Fibroblast of upper back skin (primary cell): ENCODE measurements around the gene HNRNPA3.
"Not testable (repeated sequence)": the region's sequence is repeated elsewhere in the genome, so short reads cannot be mapped to it uniquely, and the experiment has no call there.

Experiments used
- DNase-seq: peaks from one replicate; pipeline ENCODE4 v3.0.0-alpha.2; 2013

The HNRNPA3 gene

DNA sequence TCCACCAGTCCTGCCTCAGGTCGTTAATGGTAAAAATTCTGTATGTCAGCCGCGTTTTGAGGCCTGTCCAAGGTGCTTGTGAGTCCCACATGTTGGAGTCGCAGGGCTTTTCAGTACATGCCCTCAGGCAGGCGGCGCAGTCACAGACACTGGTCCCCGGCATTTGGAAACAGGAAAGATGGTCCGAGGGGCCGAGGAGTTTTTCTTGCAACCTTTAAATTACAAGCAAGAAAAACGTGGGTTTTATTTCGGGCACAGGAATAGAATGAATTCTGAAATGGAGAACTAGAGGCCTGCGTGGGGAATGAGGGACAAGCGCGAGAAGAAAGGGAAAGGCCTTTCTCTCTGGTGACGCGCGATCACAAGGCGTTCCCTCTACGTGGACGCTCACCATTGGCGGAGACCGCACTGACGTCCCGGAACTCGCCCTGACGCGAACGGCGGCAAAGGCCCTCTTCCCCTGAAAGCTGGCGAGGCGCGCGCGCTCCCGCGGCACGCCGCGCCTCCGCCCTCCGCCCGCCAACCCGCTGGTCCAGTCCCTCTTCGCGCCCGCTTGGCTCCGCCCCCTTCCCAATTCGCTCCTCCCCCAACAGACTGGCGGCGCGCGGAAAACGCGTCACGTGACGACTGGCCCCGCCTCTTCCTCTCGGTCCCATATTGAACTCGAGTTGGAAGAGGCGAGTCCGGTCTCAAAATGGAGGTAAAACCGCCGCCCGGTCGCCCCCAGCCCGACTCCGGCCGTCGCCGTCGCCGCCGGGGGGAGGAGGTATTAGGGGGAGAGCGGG lies at the start of gene HNRNPA3:
Gene HNRNPA3, plus strand, starts transcription at position 689 of the 785 bp plus-strand sequence. Its CDS starts 6 bp downstream, at position 695.
- DNase-seq: peak; percentile 99

- DNase-seq: no peak
Observed at GRCh38 chr2:177164131-177164530, 48.5 kb upstream of the HNRNPA3 start.

DNA sequence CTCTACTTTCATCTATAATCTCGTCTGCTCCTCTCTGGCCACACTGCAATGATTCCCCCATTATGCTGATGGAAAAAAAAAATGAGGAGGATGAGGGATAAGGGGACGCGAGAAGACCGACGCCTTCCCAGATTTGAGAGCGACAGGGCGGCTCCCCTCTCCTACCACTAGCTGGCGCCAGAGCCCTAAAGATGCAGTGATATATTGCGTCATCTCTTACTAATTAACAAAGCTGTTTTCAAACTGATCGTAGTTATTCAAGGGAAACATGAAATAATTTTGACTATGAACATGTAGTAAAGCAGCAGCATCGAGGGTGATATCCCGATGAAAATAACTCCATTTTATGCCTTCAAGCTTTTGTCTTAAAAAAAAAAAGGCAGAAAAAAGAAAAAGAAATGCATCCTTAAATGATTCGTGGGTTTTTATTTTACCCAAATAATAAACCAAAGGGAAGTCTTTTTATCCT lies 48.0 kb upstream of the HNRNPA3 start:
- peak; percentile 82 for DNase-seq

DNA sequence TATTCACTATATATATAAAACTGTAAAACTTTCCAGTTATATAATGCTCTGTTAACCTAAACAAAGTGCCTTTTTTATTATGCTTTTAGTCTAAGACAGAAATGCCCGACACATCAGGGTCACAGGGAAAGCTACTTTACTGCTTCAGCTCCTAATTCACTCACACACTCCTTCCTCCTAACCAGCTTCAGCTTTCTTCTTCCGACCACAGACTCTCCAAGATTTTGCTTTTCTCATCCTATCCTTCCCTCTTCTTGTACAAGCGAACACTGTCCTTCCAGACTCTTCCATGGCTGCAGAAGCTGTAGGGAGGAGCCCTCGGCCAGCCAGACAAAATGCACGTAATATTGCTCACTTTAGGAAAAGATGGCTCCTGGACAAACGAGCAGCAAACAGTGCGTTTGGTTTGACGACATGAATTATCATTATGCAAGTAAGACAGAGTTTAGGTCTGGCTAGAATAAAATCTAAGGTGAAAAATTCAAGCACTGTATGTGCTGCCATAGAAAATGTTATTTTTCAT lies 47.5 kb upstream of the HNRNPA3 start:
- DNase-seq: peak; percentile 51

DNA sequence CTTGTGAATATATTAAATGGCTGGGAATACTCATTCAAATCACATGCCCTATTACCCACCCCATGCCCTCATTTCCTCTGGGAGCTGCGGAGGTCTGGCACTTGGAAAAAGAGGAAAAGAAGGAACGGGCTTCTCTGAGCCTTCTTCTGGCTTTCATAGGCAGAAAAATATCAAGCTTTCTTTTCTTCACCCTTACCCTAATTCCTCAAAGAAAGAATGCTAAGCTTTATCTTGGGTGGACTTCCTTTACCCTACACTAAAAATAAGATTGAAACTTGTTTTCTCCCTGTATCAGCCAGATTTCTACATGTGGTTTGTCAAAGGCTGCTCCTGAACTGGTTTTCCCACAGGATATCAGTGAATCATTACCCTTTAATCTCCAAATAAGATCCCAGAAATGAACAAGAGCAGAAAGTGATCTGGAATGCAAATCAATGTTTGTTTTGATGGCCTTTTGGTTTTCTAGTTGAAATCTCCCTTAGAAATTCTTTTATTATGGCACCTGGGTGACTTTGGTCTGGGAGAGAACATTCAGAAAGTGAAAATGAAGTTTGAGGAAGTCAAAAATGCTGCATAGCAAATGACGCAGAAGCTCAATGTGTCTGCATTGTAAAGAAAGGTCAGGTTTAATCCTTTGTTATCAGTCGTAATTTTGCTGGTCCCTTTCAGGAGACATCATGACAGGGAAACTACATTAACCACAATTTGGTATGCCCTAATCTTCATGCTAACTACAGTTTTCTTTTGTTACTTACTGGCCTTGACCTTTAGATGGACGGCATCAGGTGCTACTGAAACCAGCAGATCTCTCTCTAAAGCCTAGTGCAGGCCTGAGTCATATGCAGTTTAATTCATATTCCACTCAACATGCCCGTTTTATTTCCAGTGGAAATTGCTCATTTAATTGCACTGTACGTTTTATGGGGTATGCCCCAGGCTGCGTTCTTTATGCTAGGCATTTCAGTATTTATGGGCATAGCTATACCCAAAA lies 46.6 kb upstream of the HNRNPA3 start:
- DNase-seq: peak; percentile 23

GRCh38 chr2:177169810-177170514 lies 42.6 kb upstream of the HNRNPA3 start:
- DNase-seq: no peak

- no peak for DNase-seq
Observed at GRCh38 chr2:177171418-177171865, 41.2 kb upstream of the HNRNPA3 start.

DNA sequence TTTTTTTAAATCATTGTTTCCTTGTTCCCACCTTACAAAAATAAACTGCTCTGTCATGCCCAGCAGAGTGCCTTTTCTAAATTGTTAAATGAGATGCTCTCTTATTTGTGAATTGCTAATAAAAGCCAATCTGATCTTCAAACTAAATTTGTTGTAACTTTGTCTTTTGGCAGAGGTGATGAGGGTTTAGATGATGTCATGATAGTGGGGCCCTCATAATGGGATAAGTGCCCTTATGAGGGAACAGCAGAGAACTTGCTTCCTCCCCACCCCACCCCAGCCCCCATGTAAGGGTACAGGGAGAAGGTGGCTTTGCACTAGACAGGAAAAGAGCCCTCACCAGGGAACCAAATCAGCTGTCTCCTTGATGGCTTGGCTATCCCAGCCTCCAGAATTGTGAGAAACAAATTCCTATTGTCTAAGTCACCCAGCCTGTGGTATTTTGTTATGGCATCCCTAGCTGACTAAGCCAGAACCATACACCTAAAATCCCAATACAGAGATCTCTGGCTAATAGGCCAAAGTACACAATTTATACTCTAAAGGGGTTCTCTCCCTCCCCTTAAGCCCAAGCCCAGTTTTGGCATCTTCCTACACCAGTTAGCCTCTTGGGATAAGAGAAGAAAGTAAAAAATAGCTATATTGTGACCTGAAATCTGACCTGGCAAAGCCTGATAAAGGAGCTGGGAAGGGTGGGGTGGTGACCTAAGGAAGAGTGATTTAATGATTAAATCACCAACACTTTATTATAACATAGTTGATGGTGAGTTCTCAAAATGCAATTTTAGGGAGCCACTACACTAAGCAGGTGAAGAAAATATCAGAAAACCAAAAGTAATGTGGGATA lies 40.3 kb upstream of the HNRNPA3 start:
- peak; percentile 89 for DNase-seq

DNA sequence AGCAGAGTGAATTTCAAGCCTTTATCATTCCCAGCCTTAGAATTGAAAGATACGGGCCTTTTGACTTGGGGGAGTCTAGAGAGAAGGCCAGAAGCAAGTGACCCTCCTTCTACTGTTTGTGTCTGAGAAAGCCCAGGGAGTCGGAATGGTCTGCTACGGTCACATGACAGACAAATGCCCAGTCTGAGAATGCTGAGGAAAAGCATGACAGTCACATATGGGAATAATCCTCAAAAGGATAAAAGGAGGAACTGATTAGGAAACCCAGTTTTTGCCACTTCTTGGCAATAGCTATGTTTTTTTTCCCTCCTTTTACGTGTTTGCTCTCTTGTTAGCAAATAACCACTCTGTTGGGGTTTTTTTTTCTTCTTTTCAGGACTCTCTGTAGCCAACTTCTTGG lies 38.1 kb upstream of the HNRNPA3 start:
- DNase-seq: no peak

DNA sequence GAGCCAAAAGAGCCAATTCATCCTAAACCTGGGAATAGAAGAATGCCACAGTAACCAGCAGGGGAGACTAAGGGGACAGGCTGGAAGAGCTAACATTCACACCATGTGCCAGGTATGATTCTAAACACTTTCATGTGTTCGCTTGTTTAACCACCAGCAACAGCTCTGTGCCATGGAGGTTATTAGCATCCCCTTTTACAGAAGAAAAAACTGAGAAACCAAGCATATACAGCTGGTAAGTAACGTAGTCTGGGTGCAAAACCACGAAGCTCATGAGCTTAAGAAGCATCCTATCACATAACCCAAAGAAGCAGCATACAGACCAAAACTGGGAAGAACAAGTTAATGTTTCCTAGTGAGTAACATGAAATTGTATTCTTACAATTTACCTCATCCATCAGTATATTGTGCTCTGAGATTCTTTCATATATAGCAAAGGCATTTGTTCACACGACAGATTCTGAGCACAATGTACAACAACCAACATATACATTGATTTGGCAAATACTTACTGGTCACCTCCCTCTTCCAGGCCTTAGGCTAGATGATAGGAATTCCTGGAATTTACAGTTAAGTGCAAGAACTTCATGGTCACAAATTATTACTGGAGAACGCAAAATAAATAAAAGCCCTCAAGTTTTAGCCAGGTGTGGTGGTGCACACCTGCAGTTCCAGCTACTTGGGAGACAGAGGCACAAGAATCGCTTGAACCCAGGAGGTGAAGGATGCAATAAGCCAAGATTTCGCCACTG lies 36.5 kb upstream of the HNRNPA3 start:
- no peak for DNase-seq

DNA sequence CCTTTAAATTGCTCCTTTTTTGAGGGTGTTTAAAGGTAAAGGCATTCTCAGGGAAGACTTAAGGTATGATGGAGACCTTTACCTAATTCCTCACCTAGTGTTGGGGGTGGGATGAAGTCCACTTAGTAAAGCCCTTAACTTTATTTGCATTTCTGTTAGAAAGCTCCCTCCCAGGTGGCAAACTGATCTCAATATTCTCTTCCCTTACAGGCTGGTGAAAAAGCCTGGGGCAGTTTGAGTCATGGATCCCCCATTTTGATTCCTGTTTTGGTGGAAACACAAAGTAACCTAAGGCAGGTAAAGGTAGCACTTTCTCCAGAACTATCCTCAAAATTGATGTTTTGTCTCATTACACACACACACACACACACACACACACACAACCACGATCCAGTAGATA lies 33.8 kb upstream of the HNRNPA3 start:
- DNase-seq: no peak

- DNase-seq: no peak
Observed at GRCh38 chr2:177179227-177179626, 33.4 kb upstream of the HNRNPA3 start.

DNA sequence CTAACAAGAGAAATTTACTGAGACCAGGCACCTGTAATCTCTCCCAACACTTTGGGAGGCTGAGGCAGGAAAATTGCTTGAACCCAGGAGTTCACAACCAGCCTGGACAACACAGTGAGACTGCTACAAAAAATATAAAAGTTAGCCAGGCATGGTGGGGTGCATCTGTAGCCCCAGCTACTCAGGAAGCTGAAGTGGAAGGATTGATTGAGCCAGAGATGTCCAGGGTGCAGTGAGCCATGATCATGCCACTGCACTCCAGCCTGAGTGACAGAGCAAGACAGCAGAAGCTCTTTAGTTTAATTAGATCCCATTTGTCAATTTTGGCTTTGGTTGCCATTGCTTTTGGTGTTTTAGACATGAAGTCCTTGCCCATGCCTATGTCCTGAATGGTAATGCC lies 32.9 kb upstream of the HNRNPA3 start:
- not testable (repeated sequence) for DNase-seq

DNA sequence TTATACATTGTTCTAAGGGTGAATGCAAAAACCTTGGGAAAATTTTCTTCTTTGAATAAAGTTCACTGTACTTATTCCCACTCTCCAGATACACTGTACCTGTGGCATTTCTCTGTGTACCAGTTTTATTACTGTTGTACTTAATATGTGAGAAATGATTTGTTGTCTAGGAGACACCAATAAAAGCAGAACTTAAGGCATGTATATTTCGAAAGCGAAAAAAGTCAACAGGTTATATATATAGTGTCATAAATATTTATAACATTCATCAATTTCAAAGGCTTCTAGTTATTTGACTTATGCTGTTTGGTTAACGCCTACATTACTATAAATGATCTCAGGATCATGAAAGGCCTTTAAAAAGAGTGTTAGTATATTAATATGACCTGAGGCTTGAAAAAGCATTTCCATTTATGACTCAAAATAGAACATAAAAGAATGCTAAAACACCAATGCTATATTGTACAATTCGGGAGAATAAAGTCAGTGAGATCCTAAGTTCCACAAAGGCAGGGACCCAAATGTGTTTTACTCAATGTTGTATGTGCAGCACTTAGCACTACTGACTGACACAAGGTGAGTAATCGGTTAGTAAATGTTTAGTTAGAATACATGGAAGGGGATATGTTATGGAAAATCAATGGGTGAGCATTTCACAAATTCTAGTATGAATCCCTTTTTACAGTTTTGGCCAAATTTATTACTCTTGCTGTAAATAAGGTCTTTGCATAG lies 32.2 kb upstream of the HNRNPA3 start:
- no peak for DNase-seq

GRCh38 chr2:177183860-177184259 lies 28.7 kb upstream of the HNRNPA3 start:
- DNase-seq: no peak

GRCh38 chr2:177184606-177185005 lies 28.0 kb upstream of the HNRNPA3 start:
- DNase-seq: no peak

DNA sequence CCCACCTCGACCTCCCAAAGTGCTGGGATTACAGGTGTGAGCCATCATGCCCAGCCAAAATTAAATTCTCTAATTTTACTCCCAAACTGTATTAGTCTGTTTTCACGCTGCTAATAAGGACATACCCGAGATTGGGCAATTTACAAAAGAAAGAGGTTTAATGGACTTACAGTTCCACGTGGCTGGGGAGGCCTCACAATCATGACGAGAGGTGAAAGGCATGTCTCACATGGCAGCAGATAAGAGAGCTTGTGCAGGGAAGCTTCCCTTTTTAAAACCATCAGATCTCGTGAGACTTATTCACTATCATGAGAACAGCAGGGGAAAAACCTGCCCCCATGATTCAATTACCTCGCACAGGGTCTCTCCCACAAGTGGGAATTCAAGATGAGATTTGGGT lies 26.6 kb upstream of the HNRNPA3 start:
- not testable (repeated sequence) for DNase-seq

- DNase-seq: peak; percentile 86
Observed at GRCh38 chr2:177187631-177188312, 24.8 kb upstream of the HNRNPA3 start.
